ENCODE measurements around the gene KIAA0513. TPM values are rescaled to one million over a fixed set of nuclear protein-coding genes. Genes with fewer than 3 reads are reported as not detected.

The KIAA0513 gene
- total RNA-seq, 1 donor from 2014 or later, result 6.1 TPM

- H3K27ac Mint-ChIP-seq, result no peak overlapping the region
- peaks cover 12% of the 10 kb centered on the region for H3K4me1 Mint-ChIP-seq
- H3K4me3 Mint-ChIP-seq, result no peak overlapping the region
- H3K9ac ChIP-seq, result no peak overlapping the region
- no peaks in the 10 kb centered on the region for H3K27me3 ChIP-seq
- H3F3A ChIP-seq (ENCODE audit: low read depth), result peaks cover 5% of the 10 kb centered on the region
- H3K36me3 ChIP-seq, result no peaks in the 10 kb centered on the region
- H2AFZ ChIP-seq (replicated peaks), result no peak overlapping the region
- H4K20me1 ChIP-seq (ENCODE audit: low read depth), result no peaks in the 10 kb centered on the region
- no peak overlapping the region for H3K4me3 ChIP-seq
- H3K27me3 Mint-ChIP-seq (ENCODE audit: insufficient read depth, low read depth), result peaks cover 12% of the 10 kb centered on the region
- no peaks in the 10 kb centered on the region for H3K9me3 Mint-ChIP-seq
- H3K79me2 ChIP-seq (ENCODE audit: low read depth), result no peaks in the 10 kb centered on the region
- peaks cover 5% of the 10 kb centered on the region for H3K4me1 ChIP-seq
- no peak for DNase-seq (ENCODE audit: low spot score)
- H3K27ac ChIP-seq, result no peak overlapping the region
- H3K4me2 ChIP-seq, result no peak overlapping the region
- H3K36me3 Mint-ChIP-seq, result no peaks in the 10 kb centered on the region
- TF ChIP-seq EZH2 (IDR thresholded peaks at IDR 0.05) (no peak), CTCF (IDR thresholded peaks at IDR 0.05) (no peak), EZH2phosphoT487 (IDR thresholded peaks at IDR 0.05) (no peak)
- no peaks in the 10 kb centered on the region for H3K9me3 ChIP-seq (ENCODE audit: low read depth)
Measured at GRCh38 chr16:85037050-85037410, 9.4 kb downstream of the KIAA0513 start.

- Mint-ChIP-seq H3K9me3 (no peaks in the 10 kb centered on the region), H3K4me1 (peaks cover 14% of the 10 kb centered on the region), H3K4me3 (no peak overlapping the region), H3K27ac (no peak overlapping the region), H3K36me3 (no peaks in the 10 kb centered on the region), H3K27me3 (ENCODE audit: insufficient read depth, low read depth) (peaks cover 11% of the 10 kb centered on the region)
- no peaks in the 10 kb centered on the region for H4K20me1 ChIP-seq (ENCODE audit: low read depth)
- TF ChIP-seq EZH2 (IDR thresholded peaks at IDR 0.05) (no peak), EZH2phosphoT487 (IDR thresholded peaks at IDR 0.05) (no peak), CTCF (IDR thresholded peaks at IDR 0.05) (no peak)
- H3K4me2 ChIP-seq, result no peak overlapping the region
- H3K36me3 ChIP-seq, result no peaks in the 10 kb centered on the region
- H3F3A ChIP-seq (ENCODE audit: low read depth), result peaks cover 5% of the 10 kb centered on the region
- no peaks in the 10 kb centered on the region for H3K27me3 ChIP-seq
- no peak overlapping the region for H3K4me3 ChIP-seq
- H3K27ac ChIP-seq, result no peak overlapping the region
- H3K79me2 ChIP-seq (ENCODE audit: low read depth), result no peaks in the 10 kb centered on the region
- H3K9ac ChIP-seq, result no peak overlapping the region
- no peak overlapping the region for H2AFZ ChIP-seq (replicated peaks)
- H3K9me3 ChIP-seq (ENCODE audit: low read depth), result no peaks in the 10 kb centered on the region
- DNase-seq (ENCODE audit: low spot score), result no peak
- H3K4me1 ChIP-seq, result peaks cover 6% of the 10 kb centered on the region
Measured at GRCh38 chr16:85037721-85038120, 10.1 kb downstream of the KIAA0513 start.

GRCh38 chr16:85040685-85041084 is 13.1 kb downstream of the KIAA0513 start:
- peaks cover 5% of the 10 kb centered on the region for H3F3A ChIP-seq (ENCODE audit: low read depth)
- H3K36me3 ChIP-seq, result no peaks in the 10 kb centered on the region
- Mint-ChIP-seq H3K36me3 (peaks cover 2% of the 10 kb centered on the region), H3K9me3 (no peaks in the 10 kb centered on the region), H3K4me3 (no peak overlapping the region), H3K27me3 (ENCODE audit: insufficient read depth, low read depth) (peaks cover 4% of the 10 kb centered on the region), H3K27ac (no peak overlapping the region), H3K4me1 (peaks cover 8% of the 10 kb centered on the region)
- no peak overlapping the region for H3K9ac ChIP-seq
- H3K9me3 ChIP-seq (ENCODE audit: low read depth), result no peaks in the 10 kb centered on the region
- no peak for DNase-seq (ENCODE audit: low spot score)
- H3K4me2 ChIP-seq, result no peak overlapping the region
- H3K27me3 ChIP-seq, result no peaks in the 10 kb centered on the region
- no peaks in the 10 kb centered on the region for H3K79me2 ChIP-seq (ENCODE audit: low read depth)
- no peak overlapping the region for H3K27ac ChIP-seq
- H3K4me3 ChIP-seq, result no peak overlapping the region
- H4K20me1 ChIP-seq (ENCODE audit: low read depth), result no peaks in the 10 kb centered on the region
- no peak overlapping the region for H2AFZ ChIP-seq (replicated peaks)
- TF ChIP-seq EZH2 (IDR thresholded peaks at IDR 0.05), result no peak
- no peak for TF ChIP-seq EZH2phosphoT487 (IDR thresholded peaks at IDR 0.05)
- no peak for TF ChIP-seq CTCF (IDR thresholded peaks at IDR 0.05)
- peaks cover 6% of the 10 kb centered on the region for H3K4me1 ChIP-seq

All from neural progenitor cell (in vitro differentiated cells).